NCI-H748 (cell line): ENCODE measurements around the gene OSBPL10.
A peak's percentile ranks its signal among the peaks of the same experiment; 100 is the strongest.

Experiments
- DNase-seq: peaks from one replicate; lab custom pipeline; 2025; ENCODE audit not compliant: unreplicated experiment; lab: John Stamatoyannopoulos, UW

The OSBPL10 gene

GRCh38 chr3:31635545-31635944 is 345.5 kb downstream of the OSBPL10 start:
- no peak for DNase-seq

GRCh38 chr3:31634476-31634875 is 346.6 kb downstream of the OSBPL10 start:
- no peak for DNase-seq

- no peak for DNase-seq
Observed at GRCh38 chr3:31629054-31629453, 352.0 kb downstream of the OSBPL10 start.

GRCh38 chr3:31625358-31625757 is 355.7 kb downstream of the OSBPL10 start:
- no peak for DNase-seq

GRCh38 chr3:31624083-31624709 is 356.9 kb downstream of the OSBPL10 start:
- DNase-seq = no peak

GRCh38 chr3:31622636-31623288 is 358.3 kb downstream of the OSBPL10 start:
- DNase-seq = no peak

- no peak for DNase-seq
Observed at GRCh38 chr3:31621314-31621713, 359.7 kb downstream of the OSBPL10 start.

- no peak for DNase-seq
Observed at GRCh38 chr3:31620656-31621055, 360.4 kb downstream of the OSBPL10 start.

- DNase-seq = no peak
Observed at GRCh38 chr3:31616711-31617110, 364.4 kb downstream of the OSBPL10 start.

GRCh38 chr3:31615071-31615875 is 365.8 kb downstream of the OSBPL10 start:
- peak; percentile 75 for DNase-seq

GRCh38 chr3:31614162-31614921 is 366.7 kb downstream of the OSBPL10 start:
- peak; percentile 69 for DNase-seq

- no peak for DNase-seq
Observed at GRCh38 chr3:31613654-31614053, 367.4 kb downstream of the OSBPL10 start.

- DNase-seq = no peak
Observed at GRCh38 chr3:31613177-31613576, 367.9 kb downstream of the OSBPL10 start.
